KMS-11 (cell line): ENCODE measurements around the gene TNNI2.

ENCODE experiments used
- H2AFZ ChIP-seq: fragments of 200-600 bp; sonication (generic); 2 replicates; pipeline ENCODE4 v1.6.1; 2016; ENCODE audit warnings: antibody characterized with exemption, mixed run types, low read depth
- H3K27ac ChIP-seq: fragments of 200-600 bp; sonication (generic); 2 replicates; pipeline ENCODE4 v1.6.1; 2016; ENCODE audit warnings: mild to moderate bottlenecking, mixed run types
- H3K27me3 ChIP-seq: fragments of 200-600 bp; sonication (generic); 2 replicates; pipeline ENCODE4 v1.6.1; 2017; ENCODE audit warnings: mild to moderate bottlenecking, low read depth, mixed run types, moderate library complexity; ENCODE audit not compliant: insufficient read depth
- H3K36me3 ChIP-seq: fragments of 200-600 bp; sonication (generic); 2 replicates; pipeline ENCODE4 v1.6.1; 2017; ENCODE audit warnings: mild to moderate bottlenecking, mixed run types; ENCODE audit not compliant: insufficient read depth
- H3K4me1 ChIP-seq: fragments of 200-600 bp; sonication (generic); 2 replicates; pipeline ENCODE4 v1.6.1; 2016; ENCODE audit warnings: mild to moderate bottlenecking, low read depth, mixed run types; ENCODE audit not compliant: poor library complexity, severe bottlenecking
- H3K4me2 ChIP-seq: fragments of 200-600 bp; sonication (generic); 2 replicates; pipeline ENCODE4 v1.7.0; 2016; ENCODE audit warnings: mild to moderate bottlenecking, mixed run types
- H3K4me3 ChIP-seq: fragments of 200-600 bp; sonication (generic); IDR thresholded peaks from 2 replicates; pipeline ENCODE4 v1.6.1; 2017; ENCODE audit warnings: low read depth, low read length, mixed read lengths; ENCODE audit not compliant: insufficient read depth
- H3K79me2 ChIP-seq: fragments of 200-600 bp; sonication (generic); 2 replicates; pipeline ENCODE4 v1.6.1; 2016; ENCODE audit warnings: low read depth, mixed run types; ENCODE audit not compliant: insufficient read depth
- H3K9ac ChIP-seq: fragments of 200-600 bp; sonication (generic); 2 replicates; pipeline ENCODE4 v1.6.1; 2016; ENCODE audit warnings: mild to moderate bottlenecking, mixed run types
- H4K20me1 ChIP-seq: fragments of 200-600 bp; sonication (generic); 2 replicates; pipeline ENCODE4 v1.6.1; 2016; ENCODE audit warnings: mild to moderate bottlenecking, mixed run types; ENCODE audit not compliant: insufficient read depth
- CTCF ChIP-seq: fragments of 200-600 bp; sonication (generic); conservative IDR thresholded peaks from 2 replicates; pipeline ENCODE4 v1.6.1; 2017; ENCODE audit warnings: low read depth, mild to moderate bottlenecking, antibody characterized with exemption, low read length, moderate library complexity, mixed read lengths

TNNI2 gene

GRCh38 chr11:1825039-1825740 lies 13.6 kb upstream of the TNNI2 start:
- no peak overlapping the region for H3K27ac ChIP-seq
- no peak overlapping the region for H3K4me3 ChIP-seq
- no peaks in the 10 kb centered on the region for H3K79me2 ChIP-seq
- H3K4me1 ChIP-seq, result no peaks in the 10 kb centered on the region
- no peaks in the 10 kb centered on the region for H4K20me1 ChIP-seq
- peaks cover 81% of the 10 kb centered on the region for H3K27me3 ChIP-seq
- H3K36me3 ChIP-seq, result no peaks in the 10 kb centered on the region
- H3K4me2 ChIP-seq, result no peak overlapping the region
- peak; percentile 49 for TF ChIP-seq CTCF
- H2AFZ ChIP-seq, result no peak overlapping the region
- no peak overlapping the region for H3K9ac ChIP-seq

- Histone ChIP-seq H3K36me3 (no peaks in the 10 kb centered on the region), H3K4me2 (no peak overlapping the region), H3K4me3 (no peak overlapping the region), H2AFZ (no peak overlapping the region), H3K79me2 (no peaks in the 10 kb centered on the region), H4K20me1 (no peaks in the 10 kb centered on the region), H3K4me1 (no peaks in the 10 kb centered on the region), H3K9ac (no peak overlapping the region), H3K27ac (no peak overlapping the region), H3K27me3 (peaks cover 81% of the 10 kb centered on the region)
- TF ChIP-seq CTCF, result no peak
Measured at GRCh38 chr11:1825785-1826451, 12.9 kb upstream of the TNNI2 start.

GRCh38 chr11:1826552-1827094 lies 12.2 kb upstream of the TNNI2 start:
- no peak overlapping the region for H3K9ac ChIP-seq
- no peaks in the 10 kb centered on the region for H3K36me3 ChIP-seq
- no peak; the same call in 1 of the 2 replicates for TF ChIP-seq CTCF
- no peaks in the 10 kb centered on the region for H3K79me2 ChIP-seq
- H3K4me1 ChIP-seq, result no peaks in the 10 kb centered on the region
- H2AFZ ChIP-seq, result no peak overlapping the region
- peaks cover 81% of the 10 kb centered on the region for H3K27me3 ChIP-seq
- no peak overlapping the region for H3K4me3 ChIP-seq
- H3K27ac ChIP-seq, result no peak overlapping the region
- no peak overlapping the region for H3K4me2 ChIP-seq
- H4K20me1 ChIP-seq, result no peaks in the 10 kb centered on the region

GRCh38 chr11:1827095-1827813 lies 11.5 kb upstream of the TNNI2 start:
- Histone ChIP-seq H3K79me2 (no peaks in the 10 kb centered on the region), H4K20me1 (no peaks in the 10 kb centered on the region), H3K4me1 (no peaks in the 10 kb centered on the region), H3K27ac (no peak overlapping the region), H3K36me3 (no peaks in the 10 kb centered on the region), H3K4me3 (no peak overlapping the region), H3K27me3 (peaks cover 81% of the 10 kb centered on the region), H3K9ac (no peak overlapping the region), H2AFZ (no peak overlapping the region), H3K4me2 (no peak overlapping the region)
- TF ChIP-seq CTCF, result no peak
